Activated gamma-delta T cell (primary cell): ENCODE data around the gene ACSM5.

ENCODE experiments used
- DNase-seq: peaks from one replicate; lab custom pipeline; 2025; lab: John Stamatoyannopoulos, UW
- total RNA-seq, 2 donors: gene quantifications; one replicate each; lab custom pipeline; 2026; lab: John Stamatoyannopoulos, UW

The ACSM5 gene, protein sequence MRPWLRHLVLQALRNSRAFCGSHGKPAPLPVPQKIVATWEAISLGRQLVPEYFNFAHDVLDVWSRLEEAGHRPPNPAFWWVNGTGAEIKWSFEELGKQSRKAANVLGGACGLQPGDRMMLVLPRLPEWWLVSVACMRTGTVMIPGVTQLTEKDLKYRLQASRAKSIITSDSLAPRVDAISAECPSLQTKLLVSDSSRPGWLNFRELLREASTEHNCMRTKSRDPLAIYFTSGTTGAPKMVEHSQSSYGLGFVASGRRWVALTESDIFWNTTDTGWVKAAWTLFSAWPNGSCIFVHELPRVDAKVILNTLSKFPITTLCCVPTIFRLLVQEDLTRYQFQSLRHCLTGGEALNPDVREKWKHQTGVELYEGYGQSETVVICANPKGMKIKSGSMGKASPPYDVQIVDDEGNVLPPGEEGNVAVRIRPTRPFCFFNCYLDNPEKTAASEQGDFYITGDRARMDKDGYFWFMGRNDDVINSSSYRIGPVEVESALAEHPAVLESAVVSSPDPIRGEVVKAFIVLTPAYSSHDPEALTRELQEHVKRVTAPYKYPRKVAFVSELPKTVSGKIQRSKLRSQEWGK
- total RNA-seq: 0 to 0.04 reads per million in 2 donors

DNA sequence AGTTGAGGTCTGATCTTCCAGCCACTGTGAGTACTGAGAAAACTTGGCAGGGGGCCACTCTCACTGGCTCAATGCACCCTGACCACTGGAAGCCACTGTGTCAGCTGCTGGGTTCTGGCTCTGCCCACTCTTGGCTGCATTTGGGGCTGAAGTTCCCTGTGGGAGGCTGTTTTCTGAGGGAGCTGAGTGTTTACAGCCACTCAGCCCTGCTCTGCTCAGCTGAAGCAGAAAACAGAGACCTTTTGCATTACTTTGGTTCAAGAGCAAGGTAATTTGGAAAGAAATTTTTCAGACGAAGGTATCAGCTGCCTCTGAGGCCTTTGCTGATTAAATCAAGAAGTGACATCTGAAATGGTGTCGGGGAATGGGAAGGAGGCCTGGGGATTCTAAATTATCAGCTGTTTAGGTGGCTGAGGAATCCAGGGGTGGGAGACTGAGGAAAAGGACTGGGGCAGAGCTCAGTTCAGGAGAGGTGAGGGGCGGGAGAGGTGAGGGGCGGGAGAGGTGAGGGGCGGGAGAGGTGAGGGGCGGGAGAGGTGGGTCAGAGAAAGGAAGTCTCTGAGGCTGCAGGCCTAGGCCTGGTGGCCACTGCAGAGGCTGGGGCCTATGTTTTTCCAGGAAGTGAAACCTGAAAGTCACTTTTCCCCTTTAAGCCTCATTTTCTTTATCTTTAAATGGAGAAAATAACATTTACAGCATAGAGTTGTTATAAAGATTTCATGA lies at the start of gene ACSM5:
Gene ACSM5, plus strand, starts transcription at position 137 of the 723 bp plus-strand sequence. CDS start 1,951 bp downstream, outside the sequence.
- DNase-seq: no peak

DNA sequence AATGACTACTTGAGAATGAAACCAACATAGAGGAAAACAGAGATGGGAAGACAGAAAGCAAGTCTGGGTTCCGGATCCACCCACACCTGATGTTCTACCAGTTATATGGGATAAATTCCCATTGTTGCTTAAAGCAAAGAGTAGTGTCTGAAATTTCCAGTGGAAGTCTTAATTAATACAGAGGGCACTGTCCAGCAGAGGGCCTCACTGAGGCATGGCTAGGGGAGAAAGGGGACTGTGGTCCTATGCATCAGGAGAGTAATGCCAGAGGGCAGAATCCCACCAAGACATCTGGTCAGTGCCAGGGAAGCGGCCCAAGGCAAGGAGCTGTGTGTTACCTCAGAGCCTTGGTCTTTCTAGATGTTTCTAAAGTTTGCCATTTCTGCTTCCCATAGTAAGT lies 49.3 kb upstream of the ACSM5 start:
- DNase-seq: no peak

DNA sequence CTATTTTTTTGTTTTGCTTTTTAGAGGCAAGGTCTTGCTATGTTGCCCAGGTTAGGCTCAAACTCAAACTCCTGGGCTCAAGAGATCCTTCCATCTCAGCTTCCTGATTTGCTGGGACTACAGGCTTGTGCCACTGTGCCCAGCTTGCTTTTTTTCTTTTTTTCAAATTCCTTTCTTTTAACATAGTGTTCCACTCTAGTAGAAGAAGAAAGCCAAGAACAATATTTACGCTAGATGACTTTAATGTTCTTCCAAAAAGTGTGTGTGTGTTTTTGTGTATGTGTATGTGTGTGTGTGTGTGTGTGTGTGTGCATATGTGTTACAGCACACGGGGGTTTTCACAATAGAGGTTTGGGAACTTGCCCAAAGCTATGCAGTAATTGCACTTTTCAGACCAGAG lies 46.1 kb upstream of the ACSM5 start:
- no peak for DNase-seq

- DNase-seq: no peak
These were observed 45.3 kb upstream of the ACSM5 start for GRCh38 chr16:20364051-20364450.

DNA sequence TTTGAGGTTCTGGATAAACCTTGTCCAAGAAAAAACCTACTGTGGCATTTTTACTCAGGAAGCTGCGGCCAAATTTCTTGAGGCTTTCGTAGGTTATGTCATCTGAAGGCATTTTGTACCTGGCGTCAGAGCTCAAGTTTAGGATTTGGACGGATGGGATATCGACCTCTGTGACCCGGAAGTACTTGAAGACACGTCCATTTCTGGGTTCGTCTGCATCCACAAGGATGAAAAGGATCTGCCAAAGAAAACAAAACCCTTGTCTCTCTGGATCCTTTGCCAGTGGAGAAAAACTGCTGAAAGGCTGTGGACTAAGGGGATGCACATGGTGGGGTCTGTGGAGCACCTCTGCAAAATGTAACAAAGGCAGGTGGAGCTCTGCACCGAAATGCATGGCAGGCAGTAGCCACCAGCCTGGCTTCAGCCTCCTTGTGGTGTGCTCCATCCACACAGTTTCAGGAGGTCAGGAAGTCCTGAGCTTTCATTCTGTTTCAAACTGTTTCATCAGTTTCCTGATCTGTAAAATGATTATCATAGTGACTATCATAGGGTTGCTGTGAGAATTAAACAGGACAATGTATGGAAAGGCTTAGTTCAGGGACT lies 39.8 kb upstream of the ACSM5 start:
- DNase-seq: no peak

GRCh38 chr16:20372701-20373100 lies 36.6 kb upstream of the ACSM5 start:
- no peak for DNase-seq

GRCh38 chr16:20377181-20377580 lies 32.2 kb upstream of the ACSM5 start:
- DNase-seq: no peak

GRCh38 chr16:20380782-20381181 lies 28.6 kb upstream of the ACSM5 start:
- DNase-seq: no peak

DNA sequence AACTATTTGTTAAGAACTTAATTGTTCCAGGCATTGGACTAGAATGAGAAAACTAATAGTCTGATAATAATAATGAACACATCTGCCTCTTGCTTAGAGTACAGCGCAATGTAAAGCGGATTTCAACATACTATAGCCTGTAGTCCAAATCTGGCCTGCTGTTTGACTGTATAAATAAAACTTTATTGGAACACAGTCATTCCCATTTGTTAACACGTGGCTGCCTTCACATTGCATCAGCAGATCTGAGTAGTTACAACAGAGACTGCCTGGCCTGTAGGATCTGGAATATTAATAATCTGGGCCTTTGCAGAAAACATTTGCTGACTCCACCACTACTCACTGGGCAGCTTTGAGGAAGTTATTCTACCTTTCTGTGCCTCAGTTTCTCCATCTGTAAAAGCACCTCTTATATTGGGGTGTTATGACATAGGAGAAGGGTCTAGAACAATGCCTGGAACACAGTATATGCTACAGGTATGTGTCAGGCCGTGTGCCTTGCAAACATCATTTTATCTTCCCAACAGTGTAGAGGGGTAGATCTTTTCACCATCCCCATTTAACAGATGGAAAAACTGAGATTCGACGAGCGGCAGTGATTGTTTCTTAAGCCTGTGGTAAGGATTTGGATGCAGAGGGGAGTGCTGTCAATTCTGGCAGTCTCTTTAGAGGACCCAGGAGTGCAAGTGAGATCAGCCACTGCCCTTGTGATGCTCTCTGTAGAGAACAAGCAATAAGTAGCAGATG lies 27.0 kb upstream of the ACSM5 start:
- DNase-seq: no peak

DNA sequence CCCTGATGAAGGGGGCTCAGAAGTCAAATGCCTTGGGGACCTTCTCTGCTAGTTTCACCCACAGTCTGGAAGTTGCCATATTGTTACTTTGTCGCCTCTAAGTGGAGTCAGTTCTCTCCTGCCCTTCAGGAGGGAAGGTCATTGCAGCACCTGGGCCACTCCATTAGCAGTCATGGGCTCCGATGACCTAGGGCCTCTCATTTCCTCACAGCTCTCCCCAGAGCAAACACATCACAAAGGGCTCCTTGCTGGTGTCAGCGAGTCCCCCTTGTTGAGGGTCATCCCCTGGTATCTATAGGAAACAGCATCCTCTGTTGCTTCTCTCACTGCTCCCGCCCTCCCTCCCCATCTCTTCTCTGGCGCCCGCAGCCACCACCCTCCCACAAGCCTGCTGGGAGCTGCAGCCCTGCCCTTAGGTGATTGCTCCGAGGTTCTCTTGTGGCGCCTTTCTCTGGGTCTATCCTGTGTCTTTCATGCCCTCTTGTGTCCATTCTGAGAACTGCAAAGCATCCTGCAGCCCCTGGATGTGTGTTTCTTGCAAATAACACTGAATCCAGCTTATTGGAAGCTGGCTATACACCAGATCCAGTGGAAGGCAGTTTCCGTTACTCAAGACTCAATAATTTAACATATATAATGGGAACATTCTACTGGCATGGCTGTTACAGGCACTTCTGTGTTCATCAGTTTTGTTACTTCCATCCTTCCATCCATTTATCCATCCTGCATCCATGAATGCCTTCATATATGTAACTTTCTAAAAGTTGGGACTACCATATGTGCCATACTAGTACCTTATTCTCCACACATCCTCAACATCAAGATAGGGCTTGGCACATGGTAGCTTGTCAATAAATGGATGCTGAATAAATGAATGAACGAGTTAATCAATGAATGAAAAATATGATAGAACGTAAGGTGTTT lies 26.0 kb upstream of the ACSM5 start:
- no peak for DNase-seq

- no peak for DNase-seq
These were observed 23.2 kb upstream of the ACSM5 start for GRCh38 chr16:20385844-20386832.

DNA sequence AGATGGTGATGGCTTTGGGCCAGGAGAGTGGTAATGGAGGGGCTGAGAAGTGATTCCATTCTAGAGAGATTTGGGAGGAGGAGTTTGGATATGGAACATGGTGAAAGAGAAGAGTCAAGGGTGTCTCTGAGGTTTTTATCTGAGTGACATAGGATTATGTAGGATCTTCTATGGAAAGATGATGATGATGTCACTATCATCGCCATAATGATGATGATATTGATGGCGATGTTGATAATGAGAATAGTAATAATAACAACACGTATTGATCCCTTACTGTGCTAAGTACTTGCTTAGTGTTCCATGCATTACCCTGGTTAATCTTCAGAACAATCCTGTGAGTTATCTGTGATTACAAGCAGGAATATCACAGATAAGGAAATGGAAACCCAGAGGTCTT lies 21.4 kb upstream of the ACSM5 start:
- no peak for DNase-seq

GRCh38 chr16:20388854-20389253 lies 20.5 kb upstream of the ACSM5 start:
- DNase-seq: no peak

- no peak for DNase-seq
These were observed 18.3 kb upstream of the ACSM5 start for GRCh38 chr16:20391045-20391444.

DNA sequence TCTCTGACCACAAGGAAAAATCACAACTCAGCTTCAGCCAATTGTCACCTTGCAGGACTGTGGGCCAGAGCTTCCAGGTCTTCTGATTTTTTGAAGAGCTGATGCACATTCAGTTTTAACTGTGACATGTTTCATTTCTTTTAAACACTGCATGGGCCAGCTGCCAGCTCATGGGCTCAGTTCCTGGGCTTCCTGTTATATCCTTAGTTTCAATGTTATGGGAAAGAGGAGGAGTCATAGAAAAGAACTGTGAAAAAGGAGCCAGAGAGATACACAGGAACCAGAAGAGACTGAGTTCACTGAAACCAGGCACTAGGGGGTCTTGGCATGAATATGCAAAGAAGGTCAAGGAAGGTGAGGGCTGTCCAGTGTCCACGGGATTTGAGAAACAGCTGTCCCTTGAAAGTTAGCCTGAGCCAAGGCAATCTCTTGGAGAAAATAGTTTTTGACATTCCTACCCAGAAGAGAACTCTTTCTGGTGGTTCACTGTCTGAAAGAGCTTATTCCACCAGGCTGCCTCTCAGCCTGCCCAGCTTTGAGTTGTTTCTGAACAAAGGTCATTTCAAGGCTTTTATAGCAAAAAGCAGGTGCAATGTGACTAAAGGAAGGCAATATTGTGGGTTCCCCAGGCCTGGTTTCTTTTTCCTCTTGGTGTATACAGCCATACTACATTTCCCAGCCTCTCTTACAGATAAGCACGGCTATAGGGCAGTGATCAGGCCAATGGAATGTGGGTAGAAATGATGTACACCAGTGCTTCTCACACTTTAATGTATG lies 15.3 kb upstream of the ACSM5 start:
- no peak for DNase-seq

DNA sequence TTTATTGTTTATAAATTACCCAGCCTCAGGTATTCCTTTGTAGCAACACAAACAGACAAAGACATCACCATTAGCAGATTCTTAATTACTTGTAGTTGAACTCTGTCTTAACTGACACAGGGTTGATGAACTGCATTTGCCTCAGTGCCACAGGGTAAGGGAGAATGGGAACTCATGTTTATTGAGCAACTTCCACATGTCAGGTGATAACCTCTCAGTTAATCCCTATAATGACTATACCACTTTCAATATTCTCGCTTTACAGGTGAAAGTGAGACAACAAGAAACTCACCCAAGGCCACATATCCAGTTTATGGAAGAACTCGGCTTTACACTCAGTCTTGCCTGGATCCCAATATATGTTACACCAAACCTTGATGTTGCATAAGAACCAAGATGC lies 13.4 kb upstream of the ACSM5 start:
- no peak for DNase-seq

DNA sequence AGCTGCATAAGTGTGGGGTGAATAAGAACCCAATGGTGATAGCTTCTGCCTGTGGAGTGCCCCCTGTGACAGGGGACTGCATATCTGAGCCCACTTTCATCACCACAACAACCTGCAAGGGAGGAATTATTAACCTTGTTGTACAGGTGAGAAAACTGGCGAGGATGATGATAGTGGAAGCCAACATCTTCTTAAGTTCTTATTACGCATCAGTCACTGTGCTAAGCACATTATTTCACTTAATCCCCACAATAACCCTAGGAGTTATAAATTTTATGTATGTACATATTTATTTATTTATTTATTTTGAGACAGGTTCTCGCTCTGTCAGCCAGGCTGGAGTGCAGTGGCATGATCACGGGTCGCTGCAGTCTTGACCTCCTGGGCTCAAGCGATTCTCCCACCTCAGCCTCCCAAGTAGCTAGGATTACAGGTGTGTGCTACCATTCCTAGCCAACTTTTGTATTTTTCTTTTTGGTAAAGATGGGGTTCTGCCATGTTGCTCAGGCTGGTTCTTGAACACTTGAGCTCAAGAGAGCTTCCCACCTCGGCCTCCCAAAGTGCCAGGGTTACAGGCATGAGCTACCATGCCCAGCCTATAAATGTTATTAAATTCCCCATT lies 12.4 kb upstream of the ACSM5 start:
- no peak for DNase-seq

DNA sequence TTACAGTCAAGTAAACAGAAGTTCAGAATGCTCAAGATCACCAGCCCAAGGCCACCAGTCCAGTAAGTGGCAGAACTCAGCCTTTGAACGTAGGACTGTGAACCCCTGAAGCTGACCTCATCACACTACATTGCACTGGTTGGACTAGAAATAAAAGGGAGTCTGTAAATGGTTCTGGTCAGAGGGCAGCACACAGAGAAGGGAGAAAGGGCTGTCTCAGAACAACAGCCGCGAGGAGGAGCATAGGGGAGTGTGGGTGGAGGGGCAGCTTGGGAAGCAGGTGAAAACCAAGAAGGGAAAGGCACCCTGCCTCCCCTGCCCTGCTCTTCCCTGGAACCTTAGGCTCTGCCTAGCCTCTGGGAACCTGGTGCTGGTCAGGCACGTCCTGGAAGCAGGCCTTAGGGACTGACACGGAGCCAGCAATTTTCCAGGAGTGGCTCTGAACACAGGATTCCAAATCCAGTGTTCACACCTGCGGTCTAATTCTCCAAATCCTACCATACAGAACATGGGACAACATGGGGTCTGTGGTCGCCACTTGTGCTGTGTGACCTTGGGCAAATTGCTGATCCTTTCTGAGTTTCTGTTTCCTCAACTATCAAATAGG lies 11.8 kb upstream of the ACSM5 start:
- DNase-seq: no peak
